HepG2 (cell line): ENCODE measurements around the gene KIAA1614. TPM values are rescaled to one million over a fixed set of nuclear protein-coding genes. Genes with fewer than 3 reads are reported as not detected.

Experiments used
- ARNT2 ChIP-seq: sonication (generic); formaldehyde crosslinking; IDR thresholded peaks from 2 replicates; pipeline ENCODE4 v1.8.0; 2022; ENCODE audit warnings: mild to moderate bottlenecking, low read depth, missing genetic modification reagents, moderate library complexity
- ATM ChIP-seq: fragments of 450-650 bp; IDR thresholded peaks from 2 replicates; pipeline ENCODE4 v1.7.1; 2017; ENCODE audit warnings: mild to moderate bottlenecking, borderline replicate concordance
- CBX1 ChIP-seq: IDR thresholded peaks from one replicate; pipeline ENCODE4 v1.6.1; 2016; ENCODE audit warnings: antibody characterized with exemption, low read depth
- CCDC6 ChIP-seq: sonication (generic); formaldehyde crosslinking; IDR thresholded peaks from 2 replicates; pipeline ENCODE4 v1.8.1; 2022; ENCODE audit warnings: mild to moderate bottlenecking, missing genetic modification reagents, moderate library complexity
- DR1 ChIP-seq: sonication (generic); formaldehyde crosslinking; IDR thresholded peaks from 2 replicates; pipeline ENCODE4 v1.8.0; 2021; ENCODE audit warnings: mild to moderate bottlenecking, missing genetic modification reagents, inconsistent platforms
- EEA1 ChIP-seq: sonication (generic); formaldehyde crosslinking; IDR thresholded peaks from 2 replicates; pipeline ENCODE4 v1.5.1; 2020; ENCODE audit warnings: mild to moderate bottlenecking, missing genetic modification reagents, borderline replicate concordance
- ELF3 ChIP-seq: IDR thresholded peaks from 2 replicates; pipeline ENCODE4 v1.6.1; 2016; ENCODE audit warnings: missing genetic modification reagents, missing compliant biosample characterization
- ETV5 ChIP-seq: IDR thresholded peaks from 2 replicates; pipeline ENCODE4 v1.6.1; 2018; ENCODE audit warnings: missing biosample characterization, missing genetic modification reagents, inconsistent platforms, borderline replicate concordance
- GLI4 ChIP-seq: sonication (generic); formaldehyde crosslinking; IDR thresholded peaks from 2 replicates; pipeline ENCODE4 v1.5.1; 2020; ENCODE audit warnings: missing genetic modification reagents, mild to moderate bottlenecking, moderate library complexity, borderline replicate concordance
- HMGXB4 ChIP-seq, 2 experiments: sonication (generic) in 1 of 2; formaldehyde crosslinking in 1 of 2; IDR thresholded peaks; 2 replicates each; pipeline versions ENCODE4 v1.4.0 to v1.6.1; 2018 to 2020; ENCODE audit warnings: missing genetic modification reagents in 2 of 2, borderline replicate concordance in 1 of 2, low read depth in 1 of 2, mild to moderate bottlenecking in 1 of 2, missing biosample characterization in 1 of 2
- MED8 ChIP-seq: sonication (generic); formaldehyde crosslinking; IDR thresholded peaks from 2 replicates; pipeline ENCODE4 v1.8.1; 2023; ENCODE audit warnings: mild to moderate bottlenecking, missing genetic modification reagents; ENCODE audit not compliant: insufficient replicate concordance
- SOX13 ChIP-seq, 3 experiments: fragments of 450-650 bp in 1 of 3; sonication (generic) in 1 of 3; formaldehyde crosslinking in 1 of 3; IDR thresholded peaks in 2 of 3; conservative IDR thresholded peaks in 1 of 3; 2 replicates each; pipeline versions ENCODE4 v1.5.0 to v1.6.1; 2016 to 2020; ENCODE audit warnings: antibody characterized with exemption in 1 of 3, mild to moderate bottlenecking in 1 of 3, missing compliant biosample characterization in 1 of 3, missing genetic modification reagents in 1 of 3, moderate library complexity in 1 of 3
- U2AF2 ChIP-seq: fragments of 200-400 bp; formaldehyde crosslinking; IDR thresholded peaks from 2 replicates; pipeline ENCODE4 v1.6.1; 2017; ENCODE audit warnings: low read depth, mild to moderate bottlenecking, low read length
- ZEB1 ChIP-seq: IDR thresholded peaks from 2 replicates; pipeline ENCODE4 v1.6.1; 2012; ENCODE audit warnings: mild to moderate bottlenecking, low read depth, inconsistent platforms; ENCODE audit not compliant: insufficient replicate concordance
- ZFP36 ChIP-seq: fragments of 150-350 bp; IDR thresholded peaks from 2 replicates; pipeline ENCODE4 v1.6.1; 2018; ENCODE audit warnings: borderline replicate concordance, low read length, low read depth; ENCODE audit not compliant: partially characterized antibody
- ZNF121 ChIP-seq: sonication (generic); formaldehyde crosslinking; IDR thresholded peaks from 2 replicates; pipeline ENCODE4 v1.5.0; 2020; ENCODE audit warnings: mild to moderate bottlenecking, missing genetic modification reagents
- ZNF205 ChIP-seq: IDR thresholded peaks from 2 replicates; pipeline ENCODE4 v1.6.1; 2018; ENCODE audit warnings: missing biosample characterization, missing genetic modification reagents
- ZNF777 ChIP-seq: sonication (generic); formaldehyde crosslinking; IDR thresholded peaks from 2 replicates; pipeline ENCODE4 v1.4.0; 2020; ENCODE audit warnings: missing genetic modification reagents
- ZZZ3 ChIP-seq: sonication (generic); formaldehyde crosslinking; IDR thresholded peaks from 2 replicates; pipeline ENCODE4 v1.4.0; 2020; ENCODE audit warnings: missing genetic modification reagents, mild to moderate bottlenecking, borderline replicate concordance
- polyA plus RNA-seq, 8 experiments: library from polyadenylated mRNA; depleted of rRNA in 3 of 8; stranded (reverse) in 7 of 8; unstranded in 1 of 8; fragments of >200 nt; fragmentation: Illumina TruSeq in 4 of 8; extraction: Trizol in 4 of 8; gene quantifications; 2 replicates each; pipeline versions ENCODE4 v1.2.1 to v1.2.3, GENCODE V29; 2011 to 2016; ENCODE audit warnings: low read depth in 4 of 8, missing spikeins in 1 of 8, mixed read lengths in 1 of 8; ENCODE audit not compliant: insufficient read depth in 1 of 8
- total RNA-seq, 5 experiments: library from RNA; depleted of rRNA; stranded (reverse); fragments of >200 nt; fragmentation: Illumina TruSeq; extraction: Trizol; gene quantifications; 2 replicates each; pipeline ENCODE4 v1.2.3, GENCODE V29; 2016; ENCODE audit warnings: low read depth in 1 of 5
- TF ChIP-seq, protein P1 (sequence below): sonication (generic); formaldehyde crosslinking; IDR thresholded peaks from 2 replicates; pipeline ENCODE4 v1.5.1; 2020; ENCODE audit warnings: missing genetic modification reagents, mild to moderate bottlenecking, borderline replicate concordance
- TF ChIP-seq, protein P2 (sequence below): sonication (generic); formaldehyde crosslinking; IDR thresholded peaks from 2 replicates; pipeline ENCODE4 v1.5.0; 2020; ENCODE audit warnings: mild to moderate bottlenecking, missing genetic modification reagents, borderline replicate concordance

Gene KIAA1614
- total and polyA plus RNA-seq, 2 of the 13 experiments (the other 11 are each of a cell fraction or from before 2014, with no cell fraction given) = 0.15 to 0.77 TPM

DNA sequence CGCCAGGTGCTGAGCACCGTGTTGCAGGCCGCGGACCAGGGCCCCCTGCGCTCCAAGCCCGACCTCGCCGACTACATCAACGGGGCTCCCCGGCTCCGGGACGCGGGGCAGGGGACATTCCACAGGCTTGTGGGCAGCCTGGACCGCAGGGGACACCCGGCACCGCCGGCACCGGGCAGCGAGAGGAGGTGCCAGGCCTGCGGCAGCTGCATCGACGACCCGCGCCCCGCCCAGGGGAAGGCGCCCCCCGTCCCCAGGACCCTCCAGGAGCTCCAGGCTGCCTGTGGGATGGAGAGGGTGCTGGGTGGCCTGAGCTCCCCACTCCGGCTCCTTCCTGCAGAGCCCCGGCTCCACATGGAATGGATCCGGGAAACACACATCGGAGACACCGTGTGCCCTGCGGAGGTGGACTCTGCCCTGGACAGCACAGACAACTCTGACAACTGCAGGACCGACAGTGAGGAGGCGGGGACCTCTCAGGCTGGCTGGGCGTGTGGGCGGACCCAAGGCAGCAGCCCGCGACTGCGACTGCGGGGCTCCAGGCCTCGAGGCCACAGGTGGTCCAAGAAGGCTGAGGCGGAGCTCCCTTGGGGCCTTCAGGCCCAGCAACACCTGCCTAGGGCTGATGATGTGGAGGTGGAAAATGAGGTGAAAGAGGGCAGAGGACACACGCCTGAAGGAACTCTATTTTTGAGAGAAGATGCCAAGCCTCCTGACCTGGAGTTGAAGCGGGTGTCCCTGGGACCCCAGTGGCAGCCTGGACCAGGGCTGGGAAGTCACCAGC is 22.8 kb downstream of the KIAA1614 start (continued):
- TF ChIP-seq ZNF777 (CRISPR knock-in tag) = peak; percentile 42; the same call in 1 of the 2 replicates
- TF ChIP-seq ZEB1 = no peak
- TF ChIP-seq U2AF2 = no peak
- no peak for TF ChIP-seq SOX13 (IDR thresholded peaks at IDR 0.05)
- TF ChIP-seq SOX13 (CRISPR knock-in tag; conservative IDR thresholded peaks at IDR 0.05 in 1 of 2, IDR thresholded peaks at IDR 0.05 in 1 of 2) = peak in 1 of 2 experiments; percentile 43; a peak in 1 of 4 replicates
- TF ChIP-seq ZNF121 = 0 out of 2 replicates have a peak, but pooled peaks have one; percentile 39
- TF ChIP-seq DR1 (CRISPR knock-in tag) = no peak
- no peak for TF ChIP-seq CBX1
- TF ChIP-seq, protein P1, sequence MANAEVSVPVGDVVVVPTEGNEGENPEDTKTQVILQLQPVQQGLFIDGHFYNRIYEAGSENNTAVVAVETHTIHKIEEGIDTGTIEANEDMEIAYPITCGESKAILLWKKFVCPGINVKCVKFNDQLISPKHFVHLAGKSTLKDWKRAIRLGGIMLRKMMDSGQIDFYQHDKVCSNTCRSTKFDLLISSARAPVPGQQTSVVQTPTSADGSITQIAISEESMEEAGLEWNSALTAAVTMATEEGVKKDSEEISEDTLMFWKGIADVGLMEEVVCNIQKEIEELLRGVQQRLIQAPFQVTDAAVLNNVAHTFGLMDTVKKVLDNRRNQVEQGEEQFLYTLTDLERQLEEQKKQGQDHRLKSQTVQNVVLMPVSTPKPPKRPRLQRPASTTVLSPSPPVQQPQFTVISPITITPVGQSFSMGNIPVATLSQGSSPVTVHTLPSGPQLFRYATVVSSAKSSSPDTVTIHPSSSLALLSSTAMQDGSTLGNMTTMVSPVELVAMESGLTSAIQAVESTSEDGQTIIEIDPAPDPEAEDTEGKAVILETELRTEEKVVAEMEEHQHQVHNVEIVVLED (CRISPR knock-in tag) = no peak
- TF ChIP-seq ETV5 (CRISPR knock-in tag) = peak; percentile 40; the same call in 1 of the 2 replicates
- TF ChIP-seq ZFP36 = no peak
- TF ChIP-seq ARNT2 (CRISPR knock-in tag) = no peak
- TF ChIP-seq MED8 = no peak
- no peak for TF ChIP-seq EEA1
- no peak for TF ChIP-seq ATM
- TF ChIP-seq ZNF205 (CRISPR knock-in tag) = 0 out of 2 replicates have a peak, but pooled peaks have one; percentile 48
- TF ChIP-seq ZZZ3 (CRISPR knock-in tag) = no peak
- TF ChIP-seq, protein P2, sequence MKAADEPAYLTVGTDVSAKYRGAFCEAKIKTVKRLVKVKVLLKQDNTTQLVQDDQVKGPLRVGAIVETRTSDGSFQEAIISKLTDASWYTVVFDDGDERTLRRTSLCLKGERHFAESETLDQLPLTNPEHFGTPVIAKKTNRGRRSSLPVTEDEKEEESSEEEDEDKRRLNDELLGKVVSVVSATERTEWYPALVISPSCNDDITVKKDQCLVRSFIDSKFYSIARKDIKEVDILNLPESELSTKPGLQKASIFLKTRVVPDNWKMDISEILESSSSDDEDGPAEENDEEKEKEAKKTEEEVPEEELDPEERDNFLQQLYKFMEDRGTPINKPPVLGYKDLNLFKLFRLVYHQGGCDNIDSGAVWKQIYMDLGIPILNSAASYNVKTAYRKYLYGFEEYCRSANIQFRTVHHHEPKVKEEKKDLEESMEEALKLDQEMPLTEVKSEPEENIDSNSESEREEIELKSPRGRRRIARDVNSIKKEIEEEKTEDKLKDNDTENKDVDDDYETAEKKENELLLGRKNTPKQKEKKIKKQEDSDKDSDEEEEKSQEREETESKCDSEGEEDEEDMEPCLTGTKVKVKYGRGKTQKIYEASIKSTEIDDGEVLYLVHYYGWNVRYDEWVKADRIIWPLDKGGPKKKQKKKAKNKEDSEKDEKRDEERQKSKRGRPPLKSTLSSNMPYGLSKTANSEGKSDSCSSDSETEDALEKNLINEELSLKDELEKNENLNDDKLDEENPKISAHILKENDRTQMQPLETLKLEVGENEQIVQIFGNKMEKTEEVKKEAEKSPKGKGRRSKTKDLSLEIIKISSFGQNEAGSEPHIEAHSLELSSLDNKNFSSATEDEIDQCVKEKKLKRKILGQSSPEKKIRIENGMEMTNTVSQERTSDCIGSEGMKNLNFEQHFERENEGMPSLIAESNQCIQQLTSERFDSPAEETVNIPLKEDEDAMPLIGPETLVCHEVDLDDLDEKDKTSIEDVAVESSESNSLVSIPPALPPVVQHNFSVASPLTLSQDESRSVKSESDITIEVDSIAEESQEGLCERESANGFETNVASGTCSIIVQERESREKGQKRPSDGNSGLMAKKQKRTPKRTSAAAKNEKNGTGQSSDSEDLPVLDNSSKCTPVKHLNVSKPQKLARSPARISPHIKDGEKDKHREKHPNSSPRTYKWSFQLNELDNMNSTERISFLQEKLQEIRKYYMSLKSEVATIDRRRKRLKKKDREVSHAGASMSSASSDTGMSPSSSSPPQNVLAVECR (CRISPR knock-in tag) = peak; percentile 58; the same call in 1 of the 2 replicates
- peak; percentile 71 for TF ChIP-seq ELF3 (CRISPR knock-in tag)
- TF ChIP-seq GLI4 = no peak
- TF ChIP-seq CCDC6 = no peak
- no peak for TF ChIP-seq HMGXB4 (CRISPR knock-in tag; IDR thresholded peaks at IDR 0.05; ENCODE audit: borderline replicate concordance in 1 of 2, low read depth in 1 of 2)
